ENCODE data around the gene NUDT21.
A peak's percentile ranks its signal among the peaks of the same experiment; 100 is the strongest.

NUDT21 gene

DNA sequence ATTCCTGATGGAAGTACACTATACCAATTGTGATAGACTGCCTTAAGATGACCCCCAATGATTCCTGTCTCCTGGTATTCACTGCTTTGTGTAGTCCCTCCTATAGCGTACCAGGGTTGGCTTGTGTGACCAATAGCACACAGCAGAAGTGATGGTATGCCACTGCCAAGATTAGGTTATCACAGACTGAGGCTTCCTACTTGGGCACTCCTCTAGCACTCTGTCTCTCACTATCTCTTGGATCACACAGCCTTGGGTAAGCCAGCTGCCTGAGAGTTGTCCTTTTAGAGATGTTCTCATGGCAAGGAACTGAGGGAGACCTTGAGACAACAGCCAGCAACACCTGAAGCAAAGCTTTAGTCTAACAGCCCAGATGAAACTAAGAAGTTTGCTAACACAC is 13.1 kb downstream of the NUDT21 start:
- H3K27me3 ChIP-seq (ENCODE audit: control insufficient read depth in 5 of 5, insufficient read depth in 4 of 5, low read length in 5 of 5) = no peaks in the 10 kb centered on the region
- no peaks in the 10 kb centered on the region for H3K4me1 ChIP-seq (ENCODE audit: control insufficient read depth in 5 of 5, insufficient read depth in 5 of 5, low read length in 5 of 5)
- no peak overlapping the region for H3K27ac ChIP-seq (ENCODE audit: low read depth, low read length)
- peaks cover 36 to 49% (median 44%) of the 10 kb centered on the region in 5 donors for H3K36me3 ChIP-seq (ENCODE audit: control insufficient read depth in 5 of 5, insufficient read depth in 5 of 5, low read length in 5 of 5)
- H3K9ac ChIP-seq (ENCODE audit: low read length in 5 of 5) = no peak overlapping the region
- no peaks in the 10 kb centered on the region for H3K9me3 ChIP-seq (ENCODE audit: control insufficient read depth in 5 of 5, low read length in 5 of 5)
- H3K4me3 ChIP-seq (ENCODE audit: low read depth in 1 of 5, low read length in 5 of 5) = no peak overlapping the region

DNA sequence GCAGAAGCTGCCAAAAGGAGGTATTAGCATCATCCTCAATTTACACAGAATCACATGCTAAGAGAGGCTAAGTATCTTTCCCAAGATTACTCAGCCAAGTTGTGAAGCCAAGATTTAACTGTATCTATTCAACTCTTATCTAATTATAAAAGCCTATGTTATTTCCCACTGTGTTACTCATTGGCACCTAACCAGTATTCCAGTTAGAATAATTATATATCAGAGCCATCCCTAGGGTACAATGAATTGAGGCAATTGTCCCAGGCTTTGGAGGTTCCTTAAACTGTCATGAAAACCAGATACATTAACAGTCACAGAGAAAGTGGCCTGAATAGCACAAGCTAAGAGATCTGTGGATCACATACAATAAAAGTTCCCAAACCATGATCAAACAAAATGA is 14.9 kb downstream of the NUDT21 start:
- H3K27me3 ChIP-seq (ENCODE audit: control insufficient read depth in 5 of 5, insufficient read depth in 4 of 5, low read length in 5 of 5) = no peaks in the 10 kb centered on the region
- no peaks in the 10 kb centered on the region for H3K9me3 ChIP-seq (ENCODE audit: control insufficient read depth in 5 of 5, low read length in 5 of 5)
- H3K4me3 ChIP-seq (ENCODE audit: low read depth in 1 of 5, low read length in 5 of 5) = no peak overlapping the region
- H3K9ac ChIP-seq (ENCODE audit: low read length in 5 of 5) = no peak overlapping the region
- no peaks in the 10 kb centered on the region for H3K4me1 ChIP-seq (ENCODE audit: control insufficient read depth in 5 of 5, insufficient read depth in 5 of 5, low read length in 5 of 5)
- no peak overlapping the region for H3K27ac ChIP-seq (ENCODE audit: low read depth, low read length)
- peaks cover 32 to 57% (median 47%) of the 10 kb centered on the region in 5 donors for H3K36me3 ChIP-seq (ENCODE audit: control insufficient read depth in 5 of 5, insufficient read depth in 5 of 5, low read length in 5 of 5)

DNA sequence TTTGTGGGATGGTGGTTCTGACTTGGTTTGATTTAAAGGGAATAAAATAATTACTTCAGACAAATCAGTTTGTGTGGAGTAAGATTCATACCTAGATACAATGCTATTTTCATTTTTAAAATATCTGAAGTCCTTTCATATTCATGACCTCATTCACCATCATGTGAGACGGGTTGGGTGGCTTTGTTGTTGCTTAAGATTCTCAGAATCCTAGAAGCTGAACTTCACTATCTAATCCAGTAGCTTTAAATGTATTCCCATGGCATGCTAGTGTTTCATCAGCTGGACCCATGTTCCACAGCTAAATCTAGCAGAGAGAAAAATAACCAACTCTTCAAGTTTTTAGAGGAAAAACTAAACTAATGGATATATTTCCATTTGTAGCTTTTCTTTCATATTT is 23.0 kb downstream of the NUDT21 start:
- no peaks in the 10 kb centered on the region for H3K27me3 ChIP-seq (ENCODE audit: control insufficient read depth in 5 of 5, insufficient read depth in 4 of 5, low read length in 5 of 5)
- H3K36me3 ChIP-seq (ENCODE audit: control insufficient read depth in 5 of 5, insufficient read depth in 5 of 5, low read length in 5 of 5) = peaks cover 12 to 22% (median 18%) of the 10 kb centered on the region in 5 donors
- H3K27ac ChIP-seq (ENCODE audit: low read depth, low read length) = no peak overlapping the region
- H3K9ac ChIP-seq (ENCODE audit: low read length in 5 of 5) = no peak overlapping the region
- H3K4me1 ChIP-seq (ENCODE audit: control insufficient read depth in 5 of 5, insufficient read depth in 5 of 5, low read length in 5 of 5) = peaks cover 0 to 18% (median 14%) of the 10 kb centered on the region in 5 donors
- no peak overlapping the region for H3K4me3 ChIP-seq (ENCODE audit: low read depth in 1 of 5, low read length in 5 of 5)
- no peaks in the 10 kb centered on the region for H3K9me3 ChIP-seq (ENCODE audit: control insufficient read depth in 5 of 5, low read length in 5 of 5)

DNA sequence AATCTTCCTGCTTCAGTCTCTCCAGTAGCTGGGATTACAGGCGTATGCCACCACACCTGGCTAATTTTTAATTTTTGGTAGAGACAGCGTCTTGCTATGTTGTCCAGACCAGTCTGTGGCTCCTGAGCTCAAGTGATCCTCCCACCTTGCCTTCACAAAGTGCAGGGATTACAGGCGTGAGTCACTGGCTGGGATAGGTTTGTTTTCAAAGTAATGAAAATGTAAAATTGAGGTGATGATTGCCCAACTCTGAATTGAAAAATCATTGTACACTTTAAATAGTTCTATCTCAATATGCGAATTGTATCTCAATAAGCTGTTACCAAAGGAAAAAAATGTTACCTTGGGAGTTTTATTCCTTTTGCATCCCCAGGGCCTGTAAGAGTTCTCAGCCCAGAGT is 24.5 kb downstream of the NUDT21 start:
- H3K9ac ChIP-seq (ENCODE audit: low read length in 5 of 5) = no peak overlapping the region
- H3K36me3 ChIP-seq (ENCODE audit: control insufficient read depth in 5 of 5, insufficient read depth in 5 of 5, low read length in 5 of 5) = peaks cover 9 to 12% (median 11%) of the 10 kb centered on the region in 5 donors
- peaks cover 0 to 32% (median 26%) of the 10 kb centered on the region in 5 donors for H3K4me1 ChIP-seq (ENCODE audit: control insufficient read depth in 5 of 5, insufficient read depth in 5 of 5, low read length in 5 of 5)
- no peak overlapping the region for H3K4me3 ChIP-seq (ENCODE audit: low read depth in 1 of 5, low read length in 5 of 5)
- no peaks in the 10 kb centered on the region for H3K9me3 ChIP-seq (ENCODE audit: control insufficient read depth in 5 of 5, low read length in 5 of 5)
- H3K27ac ChIP-seq (ENCODE audit: low read depth, low read length) = no peak overlapping the region
- H3K27me3 ChIP-seq (ENCODE audit: control insufficient read depth in 5 of 5, insufficient read depth in 4 of 5, low read length in 5 of 5) = no peaks in the 10 kb centered on the region

DNA sequence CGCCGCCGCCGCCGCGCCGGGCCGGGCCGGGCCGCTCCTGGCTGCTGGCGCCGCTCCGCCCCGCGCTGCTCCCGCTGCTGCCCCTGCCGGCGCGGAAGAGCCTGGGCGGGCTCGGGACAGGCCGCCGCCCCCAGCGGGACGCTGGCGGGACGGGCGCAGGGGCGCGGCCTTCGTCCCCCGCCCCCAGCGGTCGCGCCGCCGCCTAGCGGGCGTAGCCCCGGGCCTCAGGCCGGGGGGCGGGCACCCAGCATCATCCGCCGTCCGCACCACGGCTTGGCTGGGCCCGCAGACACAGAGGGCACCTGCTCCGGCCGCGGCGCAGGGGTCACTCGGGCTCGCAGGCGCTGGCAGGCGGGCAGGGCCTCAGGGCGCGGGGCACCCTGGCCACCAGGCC is 25.7 kb downstream of the NUDT21 start, which contains the start of gene AMFR:
Gene AMFR (minus strand): TSS at position 107 of the 394 bp plus-strand sequence. CDS start 218 bp downstream, outside the sequence.
- no peaks in the 10 kb centered on the region for H3K27me3 ChIP-seq (ENCODE audit: control insufficient read depth in 5 of 5, insufficient read depth in 4 of 5, low read length in 5 of 5)
- peak within 1 kb of the TSS; percentile 75 to 89 (median 79) for H3K4me3 ChIP-seq (ENCODE audit: low read depth in 1 of 5, low read length in 5 of 5)
- peaks cover 0 to 32% (median 26%) of the 10 kb centered on the region in 5 donors for H3K4me1 ChIP-seq (ENCODE audit: control insufficient read depth in 5 of 5, insufficient read depth in 5 of 5, low read length in 5 of 5)
- H3K9me3 ChIP-seq (ENCODE audit: control insufficient read depth in 5 of 5, low read length in 5 of 5) = no peaks in the 10 kb centered on the region
- H3K36me3 ChIP-seq (ENCODE audit: control insufficient read depth in 5 of 5, insufficient read depth in 5 of 5, low read length in 5 of 5) = peaks cover 0 to 4% (median 2%) of the 10 kb centered on the region in 5 donors
- peak within 1 kb of the TSS; percentile 48 for H3K27ac ChIP-seq (ENCODE audit: low read depth, low read length)
- H3K9ac ChIP-seq (ENCODE audit: low read length in 5 of 5) = peak within 1 kb of the TSS; percentile 75 to 91 (median 84)

DNA sequence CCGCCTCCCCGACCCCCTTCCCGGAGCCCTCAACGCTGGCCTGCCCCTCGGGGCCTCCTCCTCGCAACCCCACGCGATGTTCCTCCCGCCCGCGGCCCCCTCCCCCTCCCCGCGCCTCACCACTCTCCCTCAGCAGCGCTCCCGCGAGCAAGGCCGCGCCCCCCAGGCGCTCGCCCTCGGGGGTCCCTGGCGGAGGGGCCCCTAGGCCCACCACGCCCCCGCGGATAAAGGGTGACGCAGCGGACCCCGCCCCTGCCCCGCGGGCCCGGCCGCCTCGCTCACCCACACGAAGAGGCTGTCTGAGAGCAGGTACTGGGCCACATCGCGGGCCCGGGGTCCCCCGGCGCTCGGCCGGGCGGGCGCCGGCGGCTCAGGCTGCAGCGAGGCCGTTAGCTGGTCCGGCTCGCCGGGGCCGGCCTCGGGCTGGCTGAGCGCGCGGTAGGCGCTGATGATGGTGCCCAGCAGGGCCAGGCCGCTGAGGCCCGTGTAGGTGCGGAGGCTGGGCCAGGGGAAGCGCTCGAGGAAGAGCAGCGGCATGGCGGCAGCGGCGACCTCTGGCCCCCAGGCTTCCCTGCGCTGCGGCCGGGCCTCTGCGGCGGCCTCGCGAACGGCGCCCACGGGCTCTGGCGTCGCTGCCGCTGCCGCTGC is 26.2 kb downstream of the NUDT21 start:
- H3K4me1 ChIP-seq (ENCODE audit: control insufficient read depth in 5 of 5, insufficient read depth in 5 of 5, low read length in 5 of 5) = peaks cover 0 to 32% (median 26%) of the 10 kb centered on the region in 5 donors
- H3K4me3 ChIP-seq (ENCODE audit: low read depth in 1 of 5, low read length in 5 of 5) = peak overlapping the region in 4 of 5 donors; percentile 75 to 89 (median 79)
- no peaks in the 10 kb centered on the region for H3K27me3 ChIP-seq (ENCODE audit: control insufficient read depth in 5 of 5, insufficient read depth in 4 of 5, low read length in 5 of 5)
- H3K27ac ChIP-seq (ENCODE audit: low read depth, low read length) = peak overlapping the region; percentile 48
- H3K9me3 ChIP-seq (ENCODE audit: control insufficient read depth in 5 of 5, low read length in 5 of 5) = no peaks in the 10 kb centered on the region
- H3K36me3 ChIP-seq (ENCODE audit: control insufficient read depth in 5 of 5, insufficient read depth in 5 of 5, low read length in 5 of 5) = peaks cover 0 to 3% (median 0%) of the 10 kb centered on the region in 5 donors
- H3K9ac ChIP-seq (ENCODE audit: low read length in 5 of 5) = peak overlapping the region in 4 of 5 donors; percentile 71 to 91 (median 82)

DNA sequence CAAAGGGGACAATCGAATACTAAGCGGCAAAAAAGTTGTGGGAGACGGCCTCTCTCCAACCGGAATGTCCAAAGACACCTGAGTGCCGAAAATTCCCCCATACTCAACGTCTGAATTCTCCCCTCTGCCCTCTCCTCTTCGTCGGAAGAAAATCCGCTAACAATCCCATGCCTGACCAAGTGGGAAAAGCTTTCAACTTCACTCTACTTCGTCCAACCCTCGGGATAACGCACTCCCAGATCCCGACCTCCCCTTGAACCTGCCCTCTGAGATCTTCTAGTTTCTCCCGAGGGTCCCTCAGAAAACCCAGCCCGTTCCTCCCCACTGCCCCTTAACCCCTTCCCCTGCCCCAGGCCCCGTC is 26.7 kb downstream of the NUDT21 start:
- Histone ChIP-seq H3K9ac (ENCODE audit: low read length in 5 of 5) (peak overlapping the region; percentile 71 to 84 (median 77)), H3K9me3 (ENCODE audit: control insufficient read depth in 5 of 5, low read length in 5 of 5) (no peaks in the 10 kb centered on the region), H3K36me3 (ENCODE audit: control insufficient read depth in 5 of 5, insufficient read depth in 5 of 5, low read length in 5 of 5) (peaks cover 0 to 3% (median 0%) of the 10 kb centered on the region in 5 donors), H3K4me3 (ENCODE audit: low read depth in 1 of 5, low read length in 5 of 5) (peak overlapping the region; percentile 75 to 89 (median 79)), H3K27me3 (ENCODE audit: control insufficient read depth in 5 of 5, insufficient read depth in 4 of 5, low read length in 5 of 5) (no peaks in the 10 kb centered on the region), H3K27ac (ENCODE audit: low read depth, low read length) (peak overlapping the region; percentile 48), H3K4me1 (ENCODE audit: control insufficient read depth in 5 of 5, insufficient read depth in 5 of 5, low read length in 5 of 5) (peaks cover 0 to 32% (median 26%) of the 10 kb centered on the region in 5 donors)

DNA sequence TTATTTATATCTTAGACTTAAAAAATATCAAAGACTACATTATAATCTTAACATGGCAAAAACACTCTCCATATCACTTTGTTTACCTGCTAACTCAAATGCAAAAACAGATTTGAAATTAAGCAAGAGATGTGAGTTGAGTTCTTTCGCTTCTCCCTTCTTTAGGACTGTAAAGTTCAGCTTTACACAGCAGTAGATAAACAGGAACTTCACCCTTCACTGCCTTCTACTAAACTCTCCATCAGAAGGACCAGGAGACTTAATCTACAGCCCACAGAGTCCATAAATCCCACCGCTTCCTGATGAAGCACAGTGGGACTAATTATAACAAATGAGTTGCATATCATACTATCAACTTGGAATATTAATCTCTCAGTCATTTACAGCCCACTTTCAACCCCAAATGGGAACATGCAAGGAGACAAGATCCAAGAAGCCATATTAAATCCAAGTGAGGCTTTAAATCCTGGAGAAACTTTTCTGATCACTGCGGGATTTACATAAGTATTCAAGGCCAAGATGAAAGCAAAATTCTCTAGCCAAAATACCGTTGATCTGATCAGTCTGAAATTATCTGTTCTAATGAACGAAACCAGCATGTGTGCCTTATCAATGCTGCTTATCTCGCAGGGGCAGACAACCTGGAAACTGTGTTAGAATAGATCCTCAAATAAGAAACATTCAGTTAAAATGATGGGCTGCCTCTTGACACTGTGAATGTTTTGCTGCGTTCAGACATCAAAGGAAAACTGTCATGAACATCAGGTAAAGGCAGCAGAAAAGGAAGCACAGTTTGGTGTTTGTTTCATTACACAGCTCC is 27.3 kb downstream of the NUDT21 start:
- Histone ChIP-seq H3K9ac (ENCODE audit: low read length in 5 of 5) (peak overlapping the region; percentile 71 to 84 (median 77)), H3K4me3 (ENCODE audit: low read depth in 1 of 5, low read length in 5 of 5) (peak overlapping the region; percentile 75 to 89 (median 79)), H3K27ac (ENCODE audit: low read depth, low read length) (peak overlapping the region; percentile 48), H3K4me1 (ENCODE audit: control insufficient read depth in 5 of 5, insufficient read depth in 5 of 5, low read length in 5 of 5) (peaks cover 0 to 32% (median 26%) of the 10 kb centered on the region in 5 donors), H3K27me3 (ENCODE audit: control insufficient read depth in 5 of 5, insufficient read depth in 4 of 5, low read length in 5 of 5) (no peaks in the 10 kb centered on the region), H3K9me3 (ENCODE audit: control insufficient read depth in 5 of 5, low read length in 5 of 5) (no peaks in the 10 kb centered on the region), H3K36me3 (ENCODE audit: control insufficient read depth in 5 of 5, insufficient read depth in 5 of 5, low read length in 5 of 5) (peaks cover 0 to under 1% (median 0%) of the 10 kb centered on the region in 5 donors)

DNA sequence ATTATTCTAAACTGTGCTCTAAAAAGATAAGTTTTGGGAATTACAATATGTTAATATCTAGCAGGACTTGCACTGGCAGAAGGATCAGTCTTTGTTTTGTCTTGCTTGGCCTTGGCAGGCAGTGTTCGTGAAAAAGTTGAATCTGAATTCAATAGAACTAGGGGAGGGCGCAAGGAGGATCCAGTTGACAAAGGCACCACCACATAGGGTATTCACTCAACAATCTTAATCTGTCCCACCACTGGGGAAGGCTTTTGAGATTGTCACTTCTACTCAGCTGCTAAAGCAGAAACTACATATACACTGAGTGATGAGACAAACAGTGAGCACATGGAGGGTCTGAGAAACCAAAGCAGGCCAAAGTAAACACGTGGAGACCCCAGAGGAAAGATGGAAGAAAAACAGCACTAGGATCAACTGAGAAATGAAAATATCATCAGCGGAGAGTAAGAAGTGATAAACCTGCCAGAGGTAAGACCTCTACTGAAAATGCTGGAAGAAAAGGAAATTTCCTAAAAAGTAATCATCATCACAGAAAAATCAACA is 28.2 kb downstream of the NUDT21 start:
- peak overlapping the region in 2 of 5 donors; percentile 17 to 71 for H3K9ac ChIP-seq (ENCODE audit: low read length in 5 of 5)
- H3K36me3 ChIP-seq (ENCODE audit: control insufficient read depth in 5 of 5, insufficient read depth in 5 of 5, low read length in 5 of 5) = no peaks in the 10 kb centered on the region
- no peak overlapping the region for H3K27ac ChIP-seq (ENCODE audit: low read depth, low read length)
- peaks cover 0 to 32% (median 26%) of the 10 kb centered on the region in 5 donors for H3K4me1 ChIP-seq (ENCODE audit: control insufficient read depth in 5 of 5, insufficient read depth in 5 of 5, low read length in 5 of 5)
- H3K27me3 ChIP-seq (ENCODE audit: control insufficient read depth in 5 of 5, insufficient read depth in 4 of 5, low read length in 5 of 5) = no peaks in the 10 kb centered on the region
- H3K9me3 ChIP-seq (ENCODE audit: control insufficient read depth in 5 of 5, low read length in 5 of 5) = no peaks in the 10 kb centered on the region
- H3K4me3 ChIP-seq (ENCODE audit: low read depth in 1 of 5, low read length in 5 of 5) = no peak overlapping the region
